22Rv1 (cell line): ENCODE data around the gene BOK.

Experiments used
- H3K27ac ChIP-seq: fragments of 450-650 bp; 2 replicates; pipeline ENCODE4 v1.5.1; 2017
- ZFX ChIP-seq: fragments of 450-650 bp; IDR thresholded peaks from 2 replicates; pipeline ENCODE4 v1.6.1; 2017; ENCODE audit warnings: antibody characterized with exemption, borderline replicate concordance
- TF ChIP-seq, protein P1 (sequence below): fragments of 450-650 bp; IDR thresholded peaks from 2 replicates; pipeline ENCODE4 v1.5.1; 2017; ENCODE audit warnings: mild to moderate bottlenecking

Gene BOK

DNA sequence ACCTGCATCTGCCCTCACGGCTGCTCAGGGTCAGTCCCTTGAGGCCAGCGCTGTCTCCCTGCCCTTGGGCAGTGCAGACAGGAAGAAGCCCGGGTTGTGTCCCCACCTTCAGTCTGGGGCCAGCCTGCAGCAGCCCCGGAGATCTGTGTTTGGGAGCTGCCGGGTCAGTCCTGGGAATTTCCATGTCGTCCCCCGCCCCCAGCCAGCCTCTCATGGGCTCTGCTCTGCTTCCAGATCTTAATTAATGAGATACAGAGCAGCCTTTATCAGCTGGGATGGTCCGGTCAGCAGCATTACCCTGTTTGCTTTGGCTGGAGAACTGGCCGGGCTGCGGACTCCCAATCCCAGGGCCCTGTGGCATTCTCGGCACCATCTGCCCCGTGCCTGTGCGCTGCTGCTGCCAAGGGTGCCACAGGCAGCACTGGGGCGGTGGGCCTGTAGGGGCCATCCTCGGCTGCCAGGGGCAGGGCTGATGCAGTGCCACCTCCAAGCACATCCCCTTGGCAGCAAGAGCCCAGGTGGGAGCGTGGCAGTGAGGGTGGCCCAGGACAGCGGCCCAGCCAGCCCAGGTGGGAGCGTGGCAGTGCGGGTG, 2.4 kb downstream of the BOK start:
- H3K27ac ChIP-seq = no peak overlapping the region
- TF ChIP-seq, protein P1, sequence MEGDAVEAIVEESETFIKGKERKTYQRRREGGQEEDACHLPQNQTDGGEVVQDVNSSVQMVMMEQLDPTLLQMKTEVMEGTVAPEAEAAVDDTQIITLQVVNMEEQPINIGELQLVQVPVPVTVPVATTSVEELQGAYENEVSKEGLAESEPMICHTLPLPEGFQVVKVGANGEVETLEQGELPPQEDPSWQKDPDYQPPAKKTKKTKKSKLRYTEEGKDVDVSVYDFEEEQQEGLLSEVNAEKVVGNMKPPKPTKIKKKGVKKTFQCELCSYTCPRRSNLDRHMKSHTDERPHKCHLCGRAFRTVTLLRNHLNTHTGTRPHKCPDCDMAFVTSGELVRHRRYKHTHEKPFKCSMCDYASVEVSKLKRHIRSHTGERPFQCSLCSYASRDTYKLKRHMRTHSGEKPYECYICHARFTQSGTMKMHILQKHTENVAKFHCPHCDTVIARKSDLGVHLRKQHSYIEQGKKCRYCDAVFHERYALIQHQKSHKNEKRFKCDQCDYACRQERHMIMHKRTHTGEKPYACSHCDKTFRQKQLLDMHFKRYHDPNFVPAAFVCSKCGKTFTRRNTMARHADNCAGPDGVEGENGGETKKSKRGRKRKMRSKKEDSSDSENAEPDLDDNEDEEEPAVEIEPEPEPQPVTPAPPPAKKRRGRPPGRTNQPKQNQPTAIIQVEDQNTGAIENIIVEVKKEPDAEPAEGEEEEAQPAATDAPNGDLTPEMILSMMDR = no peak
- no peak for TF ChIP-seq ZFX

DNA sequence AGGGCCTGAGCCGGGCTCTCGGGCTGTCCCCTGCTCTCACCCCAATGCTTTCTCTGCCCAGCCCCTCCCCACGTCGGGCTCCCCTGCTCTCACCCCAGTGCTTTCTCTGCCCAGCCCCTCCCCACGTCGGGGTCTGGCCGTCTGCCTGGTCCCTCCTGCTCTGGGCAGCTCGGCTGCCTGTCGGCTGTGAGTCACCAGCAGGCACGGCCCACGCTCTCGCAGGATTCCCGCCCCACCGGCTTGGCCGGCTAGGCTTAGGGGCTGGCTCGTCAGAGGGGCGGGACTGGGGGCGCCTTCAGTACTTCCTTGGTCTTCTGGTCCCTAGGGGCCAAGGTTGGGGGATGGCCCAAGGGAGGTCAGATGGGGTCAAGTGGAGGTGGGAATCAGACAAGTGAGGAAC, 3.3 kb downstream of the BOK start:
- TF ChIP-seq ZFX = no peak
- TF ChIP-seq, protein P1 = no peak
- H3K27ac ChIP-seq = no peak overlapping the region

DNA sequence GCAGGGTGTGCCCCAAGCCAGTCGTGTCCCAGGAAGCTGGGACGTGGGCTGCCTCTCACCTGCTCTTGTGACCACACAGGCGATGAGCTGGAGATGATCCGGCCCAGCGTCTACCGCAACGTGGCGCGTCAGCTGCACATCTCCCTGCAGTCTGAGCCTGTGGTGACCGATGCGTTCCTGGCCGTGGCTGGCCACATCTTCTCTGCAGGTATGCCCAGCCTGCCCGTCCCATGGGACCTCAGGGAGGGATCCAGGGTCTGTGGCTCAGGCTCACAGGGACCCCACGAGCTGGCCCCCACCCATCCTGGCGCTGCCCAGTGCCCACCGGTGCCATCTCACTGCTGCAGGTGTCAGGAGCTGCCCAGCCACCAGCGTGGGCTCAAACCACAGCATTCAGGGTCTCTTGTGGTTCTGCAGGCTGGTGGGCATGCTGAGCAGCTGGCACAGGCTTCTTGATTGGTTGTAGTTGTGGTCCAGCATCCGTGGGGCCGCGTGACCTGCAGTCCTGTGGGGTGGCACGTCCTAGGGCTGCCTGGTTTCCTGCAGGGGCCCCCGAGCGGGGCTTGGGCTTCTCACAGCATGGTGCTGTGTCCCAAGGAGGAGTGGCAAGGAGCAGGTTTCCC, 3.8 kb downstream of the BOK start:
- TF ChIP-seq, protein P1 = no peak
- TF ChIP-seq ZFX = no peak
- no peak overlapping the region for H3K27ac ChIP-seq

DNA sequence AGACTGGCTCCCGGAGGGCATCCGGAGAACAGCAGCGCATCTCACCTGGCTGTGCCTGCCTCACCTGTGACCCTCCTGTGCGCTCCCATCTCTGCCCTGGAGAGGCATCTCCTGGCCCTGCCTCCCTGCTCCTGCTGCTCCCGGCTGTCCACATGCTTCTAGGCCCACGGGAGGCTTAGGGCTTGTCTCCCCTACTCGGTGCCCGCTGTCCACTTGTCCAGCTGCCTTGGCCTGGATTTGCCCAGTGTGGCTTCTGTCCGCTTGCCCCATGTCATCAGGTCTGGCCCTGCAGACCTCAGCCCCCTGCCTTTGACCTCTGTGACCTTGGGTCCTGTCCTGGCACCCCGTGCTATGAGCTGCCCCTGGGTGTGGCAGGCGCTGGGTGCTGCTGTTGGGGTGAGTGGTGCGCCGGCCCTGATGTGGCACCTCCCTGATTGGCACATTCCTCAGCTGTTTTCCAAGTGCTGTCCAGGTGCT, 4.5 kb downstream of the BOK start:
- TF ChIP-seq, protein P1 = no peak
- TF ChIP-seq ZFX = no peak
- no peak overlapping the region for H3K27ac ChIP-seq

DNA sequence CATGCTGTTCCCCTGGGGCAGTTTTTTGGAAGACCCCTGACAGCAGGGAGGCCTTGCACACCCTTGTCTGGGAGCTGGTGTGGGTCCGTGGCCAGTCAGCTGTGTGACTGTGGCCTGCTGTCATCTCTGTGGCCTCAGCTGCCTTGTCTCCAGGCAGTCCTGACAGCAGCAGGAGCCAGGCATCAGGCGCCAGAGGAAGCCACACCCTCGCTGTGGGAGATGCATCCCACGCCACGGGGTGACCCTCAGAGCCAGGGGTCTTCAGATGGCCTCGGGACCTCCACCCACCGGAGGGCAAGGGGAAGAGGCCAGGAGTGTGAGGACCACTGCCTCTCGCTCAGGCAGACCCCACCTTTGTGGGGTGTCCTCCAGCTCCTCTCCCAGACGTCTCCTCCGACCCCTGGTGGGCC, 5.0 kb downstream of the BOK start:
- TF ChIP-seq ZFX = no peak
- TF ChIP-seq, protein P1 = no peak
- H3K27ac ChIP-seq = no peak overlapping the region

DNA sequence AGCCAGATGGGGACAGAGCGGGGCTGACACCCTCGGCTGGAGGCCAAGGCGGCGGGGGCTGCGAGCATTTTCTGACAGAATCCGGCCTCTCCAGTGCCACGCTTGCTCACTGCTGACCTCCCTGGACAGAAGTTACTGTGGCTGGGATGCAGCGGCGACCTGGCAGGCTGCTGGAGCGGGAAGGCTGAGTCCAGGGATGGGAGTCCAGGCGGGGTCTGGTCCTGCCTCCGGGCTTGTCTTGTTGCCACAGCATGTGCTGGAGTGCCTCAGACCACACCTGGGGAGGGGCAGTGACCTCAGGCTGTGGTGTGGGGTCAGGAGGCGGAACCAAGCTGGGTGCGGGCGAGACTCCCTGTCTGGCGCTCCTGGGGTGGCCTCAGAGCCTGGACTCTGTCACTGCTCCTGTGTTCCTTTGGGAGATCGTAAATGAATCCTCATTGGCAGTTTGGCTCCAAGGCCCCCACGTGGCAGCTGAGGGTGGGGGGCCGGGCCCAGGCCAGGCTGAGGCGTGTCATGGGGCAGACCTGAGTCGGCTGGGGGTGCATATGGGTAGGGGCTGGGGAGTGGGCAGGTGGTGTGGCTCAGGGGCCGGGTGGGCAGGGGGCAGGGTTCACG, 5.5 kb downstream of the BOK start:
- TF ChIP-seq, protein P1 = no peak
- TF ChIP-seq ZFX = no peak
- no peak overlapping the region for H3K27ac ChIP-seq
